Colonic mucosa (tissue), 4 donors: ENCODE data around the gene FAM107B. TPM values are rescaled to one million over a fixed set of nuclear protein-coding genes. Genes with fewer than 3 reads are reported as not detected.

Experiments used
- DNase-seq: peaks from one replicate; pipeline ENCODE4 v3.0.0-alpha.2; 2020
- H3K27ac ChIP-seq: fragments of 200-600 bp; one replicate; pipeline ENCODE4 v1.8.0; 2021
- H3K27me3 ChIP-seq: fragments of 200-600 bp; one replicate; pipeline ENCODE4 v1.8.0; 2021
- H3K36me3 ChIP-seq: fragments of 200-600 bp; one replicate; pipeline ENCODE4 v1.8.0; 2021
- H3K4me1 ChIP-seq: fragments of 200-600 bp; one replicate; pipeline ENCODE4 v1.8.0; 2021; ENCODE audit warnings: mild to moderate bottlenecking
- H3K4me3 ChIP-seq: fragments of 200-600 bp; one replicate; pipeline ENCODE4 v1.8.0; 2021
- H3K9ac ChIP-seq, 2 donors: one replicate each; pipeline ENCODE4 v1.7.0; 2013; ENCODE audit warnings: control low read depth in 2 of 2, low read depth in 2 of 2, low read length in 2 of 2
- H3K9me3 ChIP-seq: fragments of 200-600 bp; one replicate; pipeline ENCODE4 v1.8.0; 2021
- intact Hi-C: fragments of 100-400 bp; cut with DNase I; formaldehyde crosslinking; loops from one replicate; pipeline ENCODE4 v1.14.1; 2022
- total RNA-seq, 2 donors: library from RNA; stranded (reverse); fragmentation: NEBNext Ultra II Directional in 1 of 2; extraction: Animal tissue kit (Norgen Biotek cat#: 25700) in 1 of 2; gene quantifications; one replicate each; pipeline ENCODE4 v1.2.1, GENCODE V29; 2021
- TF ChIP-seq, protein P1 (sequence below): fragments of 200-600 bp; IDR thresholded peaks from one replicate; pipeline ENCODE4 v1.8.0; 2022; ENCODE audit warnings: antibody characterized with exemption, mild to moderate bottlenecking
- donor health status: healthy.
- donor health status: DM: no; HTN: no; CAD: no.
- donor health status: DM: no; HTN: no; CAD: no.

FAM107B gene
- total RNA-seq, 2 donors from 2014 or later = 36.3 to 71.5 TPM

DNA sequence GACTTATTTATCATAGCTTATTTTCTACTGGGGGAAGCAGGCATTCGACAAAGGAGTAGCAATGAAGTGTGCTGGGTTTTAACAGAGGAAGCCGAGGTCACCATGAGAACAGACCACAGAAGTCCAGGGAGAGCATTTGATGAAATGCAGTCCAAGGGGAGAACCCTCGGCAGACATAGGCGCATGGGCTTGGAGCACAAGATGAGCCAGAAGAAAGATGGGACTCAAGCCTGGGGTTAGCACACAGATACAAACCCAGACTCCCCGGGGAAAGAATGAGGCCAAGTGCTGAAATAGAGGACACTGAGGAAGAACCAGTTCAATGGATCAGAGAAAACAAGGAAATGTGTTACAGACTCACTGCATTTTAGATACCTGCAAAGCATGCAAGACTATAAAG, 209.5 kb downstream of the FAM107B start:
- Histone ChIP-seq H3K9ac (no peak overlapping the region), H3K4me3 (no peak overlapping the region), H3K4me1 (no peaks in the 10 kb centered on the region), H3K36me3 (no peaks in the 10 kb centered on the region), H3K9me3 (no peaks in the 10 kb centered on the region), H3K27ac (no peak overlapping the region), H3K27me3 (no peaks in the 10 kb centered on the region)
- intact Hi-C loops = no loop called here
- peak; percentile 18 for DNase-seq
- TF ChIP-seq, protein P1, sequence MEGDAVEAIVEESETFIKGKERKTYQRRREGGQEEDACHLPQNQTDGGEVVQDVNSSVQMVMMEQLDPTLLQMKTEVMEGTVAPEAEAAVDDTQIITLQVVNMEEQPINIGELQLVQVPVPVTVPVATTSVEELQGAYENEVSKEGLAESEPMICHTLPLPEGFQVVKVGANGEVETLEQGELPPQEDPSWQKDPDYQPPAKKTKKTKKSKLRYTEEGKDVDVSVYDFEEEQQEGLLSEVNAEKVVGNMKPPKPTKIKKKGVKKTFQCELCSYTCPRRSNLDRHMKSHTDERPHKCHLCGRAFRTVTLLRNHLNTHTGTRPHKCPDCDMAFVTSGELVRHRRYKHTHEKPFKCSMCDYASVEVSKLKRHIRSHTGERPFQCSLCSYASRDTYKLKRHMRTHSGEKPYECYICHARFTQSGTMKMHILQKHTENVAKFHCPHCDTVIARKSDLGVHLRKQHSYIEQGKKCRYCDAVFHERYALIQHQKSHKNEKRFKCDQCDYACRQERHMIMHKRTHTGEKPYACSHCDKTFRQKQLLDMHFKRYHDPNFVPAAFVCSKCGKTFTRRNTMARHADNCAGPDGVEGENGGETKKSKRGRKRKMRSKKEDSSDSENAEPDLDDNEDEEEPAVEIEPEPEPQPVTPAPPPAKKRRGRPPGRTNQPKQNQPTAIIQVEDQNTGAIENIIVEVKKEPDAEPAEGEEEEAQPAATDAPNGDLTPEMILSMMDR = no peak

DNA sequence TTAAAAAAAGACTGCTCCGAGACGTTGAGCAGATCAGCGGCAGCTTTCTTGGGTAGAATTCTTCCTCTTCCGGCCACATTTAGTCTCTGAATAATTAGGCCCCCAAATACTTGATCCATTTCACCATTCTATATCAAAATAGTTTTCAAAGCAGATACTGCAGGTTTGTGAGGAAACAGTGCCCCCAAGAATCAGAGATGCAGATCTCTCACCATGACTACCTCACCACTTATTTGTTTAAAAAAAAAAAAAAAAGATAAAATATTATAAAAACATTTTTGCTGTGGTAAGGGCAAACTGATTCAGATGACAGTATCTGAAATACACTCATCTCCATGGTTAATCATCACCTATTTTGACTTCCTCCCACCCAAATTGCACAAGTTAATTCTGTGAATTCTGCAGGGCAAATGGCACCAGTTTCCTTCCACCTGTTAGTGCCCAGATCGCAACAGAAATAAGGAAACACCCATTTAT, 210.4 kb downstream of the FAM107B start:
- TF ChIP-seq, protein P1 = no peak
- no peaks in the 10 kb centered on the region for H3K4me1 ChIP-seq
- intact Hi-C loops = no loop called here
- H3K9me3 ChIP-seq = no peaks in the 10 kb centered on the region
- H3K9ac ChIP-seq = no peak overlapping the region
- H3K27ac ChIP-seq = peak overlapping the region; percentile 6
- H3K36me3 ChIP-seq = no peaks in the 10 kb centered on the region
- H3K27me3 ChIP-seq = no peaks in the 10 kb centered on the region
- no peak overlapping the region for H3K4me3 ChIP-seq
- no peak for DNase-seq

DNA sequence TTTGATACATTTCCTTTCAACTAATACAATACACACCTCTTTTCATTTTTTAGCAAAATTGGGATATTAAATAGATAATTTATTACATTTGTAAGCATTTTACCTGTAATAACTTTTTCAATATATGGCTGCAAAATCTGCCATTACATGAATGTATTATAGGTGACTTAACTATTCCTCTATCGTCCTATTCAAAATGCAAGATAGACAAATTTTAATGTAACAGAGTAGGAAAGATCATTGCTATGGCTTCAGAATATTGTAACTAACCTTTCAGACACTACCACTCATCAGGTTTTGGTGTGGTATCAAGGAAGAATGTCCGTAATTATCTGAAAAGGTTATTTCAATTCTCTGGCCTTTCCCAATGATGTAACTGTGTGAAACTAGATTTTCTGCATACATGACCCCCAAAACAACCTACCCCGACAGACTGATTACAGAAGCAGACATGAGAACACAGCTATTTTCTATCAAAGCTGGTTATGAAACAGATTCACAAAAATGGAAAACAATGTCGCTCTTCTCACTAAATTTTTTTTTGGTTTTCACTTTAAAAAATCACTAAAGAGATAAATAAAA, 211.2 kb downstream of the FAM107B start:
- no peak overlapping the region for H3K9ac ChIP-seq
- intact Hi-C loops = no loop called here
- H3K36me3 ChIP-seq = no peaks in the 10 kb centered on the region
- no peaks in the 10 kb centered on the region for H3K27me3 ChIP-seq
- no peak for DNase-seq
- H3K27ac ChIP-seq = no peak overlapping the region
- H3K9me3 ChIP-seq = no peaks in the 10 kb centered on the region
- no peaks in the 10 kb centered on the region for H3K4me1 ChIP-seq
- TF ChIP-seq, protein P1 = no peak
- no peak overlapping the region for H3K4me3 ChIP-seq

DNA sequence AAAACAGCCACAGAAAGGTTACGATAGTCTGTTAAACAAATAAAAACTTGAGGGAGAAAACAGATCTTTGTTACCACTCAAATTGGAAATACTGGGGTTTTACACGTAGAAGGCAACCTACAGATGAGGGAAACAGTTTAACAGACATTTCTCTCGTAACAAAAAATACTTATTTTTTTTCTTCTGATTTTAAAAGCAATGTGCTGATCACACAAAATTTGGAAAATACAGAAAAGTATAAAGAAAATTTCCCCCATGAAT, 211.7 kb downstream of the FAM107B start:
- Histone ChIP-seq H3K4me1 (no peaks in the 10 kb centered on the region), H3K27me3 (no peaks in the 10 kb centered on the region), H3K9me3 (no peaks in the 10 kb centered on the region), H3K36me3 (no peaks in the 10 kb centered on the region), H3K9ac (no peak overlapping the region), H3K4me3 (no peak overlapping the region), H3K27ac (no peak overlapping the region)
- no peak for DNase-seq
- intact Hi-C loops = no loop called here
- TF ChIP-seq, protein P1 = no peak

DNA sequence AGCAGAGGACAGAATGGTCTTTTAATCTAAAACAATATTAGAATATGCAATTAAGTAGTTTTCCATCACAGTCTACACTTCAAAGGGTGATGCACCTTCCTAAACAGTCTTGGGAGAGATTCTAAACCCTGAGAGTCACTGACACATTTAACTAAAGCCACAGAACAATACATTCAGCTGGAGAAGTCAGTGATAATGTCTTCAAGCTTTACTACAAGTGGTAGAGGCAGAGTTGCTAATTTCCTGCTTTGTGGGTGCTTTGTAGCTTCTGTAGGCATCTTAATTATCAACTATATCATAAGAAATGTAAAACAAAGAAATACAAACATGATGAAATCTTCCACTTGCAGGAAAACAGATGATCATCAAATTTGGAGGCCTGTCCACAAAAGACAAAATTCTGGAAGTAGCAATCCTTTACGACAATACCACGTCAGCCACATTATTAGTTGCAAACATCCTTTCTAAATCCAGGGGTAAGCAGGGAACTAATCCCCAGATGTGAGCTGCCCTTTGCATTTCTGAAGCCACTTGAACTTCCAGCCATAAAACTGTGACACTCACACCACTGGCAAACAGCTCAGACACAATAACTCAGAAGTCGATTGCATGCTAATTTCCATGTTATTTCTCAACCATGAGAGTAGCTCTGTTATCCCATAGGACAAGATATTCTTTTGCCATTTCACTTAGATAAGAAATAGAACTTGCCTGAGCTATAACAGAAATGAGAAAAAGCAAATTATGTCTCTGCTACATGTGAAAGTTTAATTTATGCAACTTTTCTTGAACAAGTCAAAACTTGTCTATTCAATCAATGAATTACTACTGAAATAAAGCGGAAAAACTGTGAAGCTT, 212.2 kb downstream of the FAM107B start:
- Histone ChIP-seq H3K27me3 (no peaks in the 10 kb centered on the region), H3K36me3 (no peaks in the 10 kb centered on the region), H3K9ac (no peak overlapping the region), H3K4me3 (no peak overlapping the region), H3K9me3 (no peaks in the 10 kb centered on the region), H3K4me1 (no peaks in the 10 kb centered on the region), H3K27ac (no peak overlapping the region)
- peak; percentile 16 for DNase-seq
- intact Hi-C loops = no loop called here
- TF ChIP-seq, protein P1 = no peak
